OCI-LY7 (cell line): ENCODE results near the gene GPR180. TPM values are rescaled to one million over a fixed set of nuclear protein-coding genes. Genes with fewer than 3 reads are reported as not detected.

Experiments used
- BruUV-seq: library from RNA; stranded (reverse); fragments of 400-500 nt; replicated peaks from 2 replicates; lab custom pipeline; 2021; lab: Mats Ljungman, UMichigan
- CTCF ChIA-PET: fragments of 300-600 bp; sonication (Branson Sonifier 250); formaldehyde crosslinking; loops from one replicate; lab custom pipeline; 2022; ENCODE audit warnings: antibody characterized with exemption; ENCODE audit not compliant: unreplicated experiment; lab: Charles Lee
- POLR2A ChIA-PET: fragments of 300-600 bp; sonication (Branson Sonifier 250); formaldehyde crosslinking; loops from one replicate; lab custom pipeline; 2022; ENCODE audit warnings: antibody characterized with exemption; lab: Charles Lee
- DNase-seq: peaks from one replicate; pipeline ENCODE4 v3.0.0-alpha.2; 2015; ENCODE audit warnings: low spot score
- H2AFZ ChIP-seq: fragments of 200-600 bp; sonication (generic), shearing (Covaris generic); 2 replicates; pipeline ENCODE4 v1.6.1; 2014; ENCODE audit warnings: mild to moderate bottlenecking, antibody characterized with exemption, low read length, moderate library complexity
- H3K27ac ChIP-seq: fragments of 200-600 bp; sonication (generic); 2 replicates; pipeline ENCODE4 v1.5.1; 2014; ENCODE audit warnings: mixed run types, low read depth, mild to moderate bottlenecking, moderate library complexity, low read length, inconsistent platforms; ENCODE audit not compliant: poor library complexity, severe bottlenecking
- H3K36me3 ChIP-seq: fragments of 200-600 bp; sonication (generic); 2 replicates; pipeline ENCODE4 v1.6.1; 2014; ENCODE audit warnings: mild to moderate bottlenecking, antibody characterized with exemption, low read length, moderate library complexity, mixed read lengths; ENCODE audit not compliant: insufficient read depth
- H3K4me1 ChIP-seq: fragments of 200-600 bp; sonication (generic); 2 replicates; pipeline ENCODE4 v1.5.1; 2014; ENCODE audit warnings: mild to moderate bottlenecking, low read length; ENCODE audit not compliant: insufficient read depth, poor library complexity, severe bottlenecking
- H3K4me2 ChIP-seq: fragments of 200-600 bp; sonication (generic); 2 replicates; pipeline ENCODE4 v1.6.1; 2014; ENCODE audit warnings: mild to moderate bottlenecking, low read length
- H3K4me3 ChIP-seq: fragments of 200-600 bp; sonication (generic); 2 replicates; pipeline ENCODE4 v1.5.1; 2014; ENCODE audit warnings: mild to moderate bottlenecking, low read depth, low read length; ENCODE audit not compliant: poor library complexity, severe bottlenecking
- H3K79me2 ChIP-seq: fragments of 200-600 bp; sonication (generic); 2 replicates; pipeline ENCODE4 v1.6.1; 2016; ENCODE audit warnings: low read depth, mild to moderate bottlenecking, low read length, moderate library complexity, mixed read lengths; ENCODE audit not compliant: insufficient read depth
- H3K9me2 ChIP-seq: fragments of 200-600 bp; sonication (generic); 2 replicates; pipeline ENCODE4 v1.6.1; 2016; ENCODE audit warnings: mild to moderate bottlenecking, low read length, mixed read lengths; ENCODE audit not compliant: insufficient read depth
- H3K9me3 ChIP-seq: fragments of 200-600 bp; sonication (generic); 2 replicates; pipeline ENCODE4 v1.6.1; 2014; ENCODE audit warnings: mild to moderate bottlenecking, mixed run types, low read length, mixed read lengths
- H4K20me1 ChIP-seq: fragments of 200-600 bp; sonication (generic); 2 replicates; pipeline ENCODE4 v1.6.1; 2014; ENCODE audit warnings: mild to moderate bottlenecking, antibody characterized with exemption, low read length, moderate library complexity, mixed read lengths; ENCODE audit not compliant: insufficient read depth
- EZH2phosphoT487 ChIP-seq: fragments of 200-600 bp; sonication (generic); IDR thresholded peaks from 2 replicates; pipeline ENCODE4 v1.6.1; 2018; ENCODE audit warnings: low read depth, borderline replicate concordance, mild to moderate bottlenecking, mixed run types, antibody characterized with exemption, low read length, moderate library complexity, mixed read lengths
- intact Hi-C: fragments of 100-400 bp; cut with micrococcal nuclease; formaldehyde crosslinking; loops from one replicate; pipeline ENCODE4 v1.10.0; 2022; ENCODE audit not compliant: unreplicated experiment
- total RNA-seq, 2 experiments: library from RNA; depleted of rRNA in 1 of 2; stranded (reverse); fragments of >200 nt in 1 of 2; shearing (Covaris generic) in 1 of 2; gene quantifications; 2 replicates each; pipeline ENCODE4 v1.2.3, GENCODE V29; 2014 to 2022
- TF ChIP-seq, protein P1 (sequence below): fragments of 200-600 bp; sonication (generic); conservative IDR thresholded peaks from 2 replicates; pipeline ENCODE4 v1.5.1; 2014; ENCODE audit warnings: mild to moderate bottlenecking, antibody characterized with exemption, low read length, moderate library complexity, mixed read lengths

GPR180 gene
- total RNA-seq, 2 experiments from 2014 or later, result 3.9 to 4.1 TPM

DNA sequence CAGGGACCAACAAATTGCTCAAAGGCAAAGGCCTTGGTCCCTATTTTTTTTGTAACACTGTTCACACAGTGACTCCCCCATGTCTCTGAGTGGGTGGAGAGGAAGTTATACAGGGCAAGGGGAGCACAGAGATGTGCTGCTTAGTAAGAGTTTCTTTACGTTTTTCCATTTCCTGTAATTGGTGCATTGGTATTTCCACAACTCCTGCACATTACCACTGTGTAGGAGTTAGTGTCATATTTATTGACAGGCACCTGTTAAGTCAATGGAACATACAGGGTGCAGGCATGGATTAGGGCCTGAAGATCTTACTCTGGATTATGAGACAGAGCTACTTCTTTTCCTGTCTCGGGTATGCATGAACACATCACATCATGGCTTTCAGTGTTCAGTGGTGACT lies 65.5 kb downstream of the GPR180 start:
- no peak for DNase-seq
- no TSS peak for BruUV-seq
- Histone ChIP-seq H3K9me3 (no peaks in the 10 kb centered on the region), H3K4me3 (no peak overlapping the region), H2AFZ (no peak overlapping the region), H3K9me2 (no peaks in the 10 kb centered on the region), H4K20me1 (no peaks in the 10 kb centered on the region), H3K4me1 (no peaks in the 10 kb centered on the region), H3K36me3 (no peaks in the 10 kb centered on the region), H3K79me2 (no peaks in the 10 kb centered on the region), H3K4me2 (no peak overlapping the region), H3K27ac (no peak overlapping the region)
- ChIA-PET CTCF (no interaction called here), POLR2A (interaction anchor here (1.1 kb wide), 1 partner anchor 61 kb away, joined by 3 read pairs; no protein-coding TSS in a partner anchor)
- TF ChIP-seq, protein P1, sequence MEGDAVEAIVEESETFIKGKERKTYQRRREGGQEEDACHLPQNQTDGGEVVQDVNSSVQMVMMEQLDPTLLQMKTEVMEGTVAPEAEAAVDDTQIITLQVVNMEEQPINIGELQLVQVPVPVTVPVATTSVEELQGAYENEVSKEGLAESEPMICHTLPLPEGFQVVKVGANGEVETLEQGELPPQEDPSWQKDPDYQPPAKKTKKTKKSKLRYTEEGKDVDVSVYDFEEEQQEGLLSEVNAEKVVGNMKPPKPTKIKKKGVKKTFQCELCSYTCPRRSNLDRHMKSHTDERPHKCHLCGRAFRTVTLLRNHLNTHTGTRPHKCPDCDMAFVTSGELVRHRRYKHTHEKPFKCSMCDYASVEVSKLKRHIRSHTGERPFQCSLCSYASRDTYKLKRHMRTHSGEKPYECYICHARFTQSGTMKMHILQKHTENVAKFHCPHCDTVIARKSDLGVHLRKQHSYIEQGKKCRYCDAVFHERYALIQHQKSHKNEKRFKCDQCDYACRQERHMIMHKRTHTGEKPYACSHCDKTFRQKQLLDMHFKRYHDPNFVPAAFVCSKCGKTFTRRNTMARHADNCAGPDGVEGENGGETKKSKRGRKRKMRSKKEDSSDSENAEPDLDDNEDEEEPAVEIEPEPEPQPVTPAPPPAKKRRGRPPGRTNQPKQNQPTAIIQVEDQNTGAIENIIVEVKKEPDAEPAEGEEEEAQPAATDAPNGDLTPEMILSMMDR, result no peak
- no peak for TF ChIP-seq EZH2phosphoT487
- intact Hi-C loops, result no loop called here

DNA sequence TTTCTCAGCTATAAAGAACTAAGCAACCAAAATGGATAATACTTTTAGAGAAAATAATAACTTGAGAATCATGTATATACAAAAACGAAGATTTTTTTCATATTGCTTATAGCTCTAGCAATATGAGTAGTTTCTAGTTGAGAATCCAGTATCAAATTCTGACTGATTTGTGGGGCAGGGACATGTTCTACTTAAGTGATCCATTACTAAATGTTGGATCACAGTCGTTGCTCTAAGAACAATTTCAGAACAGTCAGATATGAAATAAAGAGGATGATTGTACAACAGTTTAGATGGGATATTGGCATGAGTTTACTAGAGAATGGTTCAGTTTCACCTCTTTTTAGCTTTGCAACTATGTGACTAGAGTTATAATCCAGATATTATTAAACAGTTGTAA lies 70.7 kb downstream of the GPR180 start:
- H3K79me2 ChIP-seq, result no peaks in the 10 kb centered on the region
- no peak for TF ChIP-seq EZH2phosphoT487
- TF ChIP-seq, protein P1, result no peak
- H3K9me2 ChIP-seq, result no peaks in the 10 kb centered on the region
- no peak overlapping the region for H3K27ac ChIP-seq
- POLR2A ChIA-PET, result interaction anchor here (0.5 to 0.7 kb wide), 2 partner anchors 66 to 1110 kb away, joined by 3 to 4 read pairs; no protein-coding TSS in a partner anchor
- H4K20me1 ChIP-seq, result no peaks in the 10 kb centered on the region
- intact Hi-C loops, result no loop called here
- H3K9me3 ChIP-seq, result no peaks in the 10 kb centered on the region
- no peaks in the 10 kb centered on the region for H3K4me1 ChIP-seq
- DNase-seq, result no peak
- no peak overlapping the region for H3K4me3 ChIP-seq
- CTCF ChIA-PET, result no interaction called here
- no TSS peak for BruUV-seq
- H2AFZ ChIP-seq, result no peak overlapping the region
- H3K4me2 ChIP-seq, result no peak overlapping the region
- no peaks in the 10 kb centered on the region for H3K36me3 ChIP-seq

- Histone ChIP-seq H2AFZ (no peak overlapping the region), H3K9me3 (no peaks in the 10 kb centered on the region), H3K9me2 (no peaks in the 10 kb centered on the region), H3K27ac (no peak overlapping the region), H3K4me1 (no peaks in the 10 kb centered on the region), H3K4me2 (no peak overlapping the region), H3K4me3 (no peak overlapping the region), H3K79me2 (no peaks in the 10 kb centered on the region), H4K20me1 (no peaks in the 10 kb centered on the region), H3K36me3 (no peaks in the 10 kb centered on the region)
- POLR2A ChIA-PET, result no interaction called here
- BruUV-seq, result no TSS peak
- TF ChIP-seq, protein P1, result no peak
- no peak for TF ChIP-seq EZH2phosphoT487
- DNase-seq, result no peak
- intact Hi-C loops, result loop anchor here (2.0 kb wide), 1 partner anchor 731 kb away; no protein-coding TSS in a partner anchor
- CTCF ChIA-PET, result no interaction called here
Measured at GRCh38 chr13:94673851-94674250, 72.2 kb downstream of the GPR180 start.
